Measurements from ENCODE around the gene EMX2.
"Not testable (repeated sequence)": the region's sequence is repeated elsewhere in the genome, so short reads cannot be mapped to it uniquely, and the experiment has no call there.

Gene EMX2

GRCh38 chr10:117560942-117561341 lies 18.4 kb downstream of the EMX2 start:
- no peak for DNase-seq (ENCODE audit: low read depth)

DNA sequence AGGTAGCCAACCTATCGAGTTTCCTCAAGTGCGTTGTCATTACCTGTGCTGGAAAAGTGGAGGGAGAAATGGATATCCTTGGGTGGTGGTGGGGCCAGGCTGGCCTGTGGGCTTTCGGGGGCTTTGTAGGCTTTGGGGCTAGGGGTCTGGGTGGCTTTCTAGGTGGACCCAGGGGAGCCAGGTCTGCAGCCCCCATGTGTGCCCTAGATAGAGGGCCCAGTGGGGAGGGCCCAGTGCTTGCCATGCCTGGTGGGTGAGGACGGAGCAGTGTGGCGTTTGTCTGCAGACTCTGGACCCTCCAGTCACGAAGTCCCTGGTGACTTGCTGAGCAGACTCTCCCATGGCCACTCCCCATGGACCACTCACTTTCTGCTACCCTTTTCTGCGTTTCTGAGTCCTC lies 19.7 kb downstream of the EMX2 start:
- no peak for DNase-seq (ENCODE audit: low read depth)

DNA sequence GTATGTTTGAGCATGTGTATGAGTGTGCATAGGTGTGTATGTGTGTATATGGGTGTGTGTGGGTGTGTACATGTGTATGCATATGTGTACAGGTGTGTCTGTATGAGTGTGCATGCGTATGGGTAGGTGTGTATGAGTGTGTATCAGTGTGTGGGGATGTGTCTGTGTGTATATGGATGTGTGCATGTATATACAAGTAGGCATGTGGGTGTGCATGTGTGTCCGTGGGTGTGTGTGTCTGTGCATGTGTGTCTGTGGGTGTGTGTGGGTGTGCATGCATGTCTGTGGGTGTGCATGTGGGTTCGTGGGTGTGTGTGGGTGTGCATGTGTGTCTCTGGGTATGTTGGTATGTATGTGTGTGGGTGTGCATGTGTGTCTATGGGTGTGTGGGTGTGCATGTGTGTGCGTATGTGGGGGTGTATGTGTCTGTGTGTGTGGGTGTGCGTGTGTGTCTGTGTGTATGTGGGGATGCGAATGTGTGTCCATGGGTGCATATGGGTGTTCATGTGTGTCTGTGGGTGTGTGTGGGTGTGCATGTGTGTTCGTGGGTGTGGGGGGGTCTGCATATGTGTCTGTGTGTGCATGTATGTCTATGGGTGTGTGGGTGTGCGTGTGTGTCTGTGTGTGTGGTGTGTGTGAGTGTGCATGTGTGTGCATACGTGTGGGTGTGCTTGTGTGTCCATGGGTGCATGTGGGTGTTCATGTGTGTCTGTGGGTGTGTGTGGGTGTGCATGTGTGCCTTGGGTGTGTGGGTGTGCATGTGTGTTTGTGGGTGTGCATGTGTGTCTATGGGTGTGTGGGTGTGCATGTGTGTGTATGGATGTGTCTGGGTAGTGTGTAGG lies 20.6 kb downstream of the EMX2 start:
- DNase-seq (ENCODE audit: low read depth), result no peak

DNA sequence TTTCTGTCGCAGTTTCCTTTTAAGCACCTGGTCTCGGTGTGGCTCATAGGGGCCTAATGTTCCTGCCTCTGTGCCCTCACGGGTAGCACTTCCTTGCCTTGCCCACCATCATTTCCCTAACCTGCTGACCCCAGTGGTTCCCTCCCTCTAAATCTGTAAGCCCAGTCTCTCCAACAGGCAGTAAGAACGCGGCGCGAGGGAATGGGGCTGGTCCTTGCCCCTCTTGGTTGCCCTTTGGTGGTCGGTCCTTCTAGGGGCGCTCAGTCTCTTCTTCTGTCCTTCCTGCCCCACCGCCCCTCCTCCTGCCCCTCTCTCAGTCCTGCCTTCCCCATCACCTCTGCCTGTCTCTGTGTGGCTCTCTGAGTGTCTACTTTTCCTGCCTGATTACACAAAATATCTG lies 21.2 kb downstream of the EMX2 start:
- DNase-seq (ENCODE audit: low read depth), result no peak

GRCh38 chr10:117565068-117565467 lies 22.5 kb downstream of the EMX2 start:
- no peak for DNase-seq (ENCODE audit: low read depth)

- DNase-seq (ENCODE audit: low read depth), result peak; percentile 6
Measured at GRCh38 chr10:117568334-117568733, 25.8 kb downstream of the EMX2 start.

GRCh38 chr10:117569610-117570390 lies 27.3 kb downstream of the EMX2 start:
- no peak for DNase-seq (ENCODE audit: low read depth)

GRCh38 chr10:117570880-117571279 lies 28.3 kb downstream of the EMX2 start:
- no peak for DNase-seq (ENCODE audit: low read depth)

DNA sequence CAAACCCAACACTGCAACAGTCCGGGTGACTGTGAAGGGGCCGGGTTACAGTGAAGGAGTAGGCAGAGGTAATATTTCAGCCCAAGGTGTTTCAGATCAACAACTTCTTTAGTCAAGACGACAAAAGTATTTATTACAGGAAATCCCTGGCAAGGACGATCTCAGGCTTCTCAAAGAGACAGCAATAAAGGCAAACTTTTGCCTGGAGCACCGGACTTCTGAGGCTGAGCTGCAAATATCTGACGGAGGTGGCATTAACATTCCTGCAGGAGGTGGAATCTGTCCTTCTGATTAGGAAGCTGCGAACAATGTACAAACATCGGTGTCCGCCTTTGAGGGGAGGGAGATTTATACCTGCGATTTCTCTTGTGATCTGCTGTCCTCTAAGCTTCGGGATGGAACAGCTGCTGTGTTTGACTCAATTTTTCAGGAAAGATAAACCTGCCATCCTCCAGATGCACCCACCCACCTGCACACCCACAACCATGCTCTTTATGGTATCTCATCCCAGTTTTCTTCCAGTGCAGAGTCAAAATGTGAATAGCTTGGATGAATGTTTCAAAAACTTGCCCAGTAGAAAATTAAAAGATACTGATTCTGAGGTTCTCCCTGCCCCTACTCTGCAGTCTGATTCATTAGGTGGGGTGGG lies 32.1 kb downstream of the EMX2 start:
- no peak for DNase-seq (ENCODE audit: low read depth)

DNA sequence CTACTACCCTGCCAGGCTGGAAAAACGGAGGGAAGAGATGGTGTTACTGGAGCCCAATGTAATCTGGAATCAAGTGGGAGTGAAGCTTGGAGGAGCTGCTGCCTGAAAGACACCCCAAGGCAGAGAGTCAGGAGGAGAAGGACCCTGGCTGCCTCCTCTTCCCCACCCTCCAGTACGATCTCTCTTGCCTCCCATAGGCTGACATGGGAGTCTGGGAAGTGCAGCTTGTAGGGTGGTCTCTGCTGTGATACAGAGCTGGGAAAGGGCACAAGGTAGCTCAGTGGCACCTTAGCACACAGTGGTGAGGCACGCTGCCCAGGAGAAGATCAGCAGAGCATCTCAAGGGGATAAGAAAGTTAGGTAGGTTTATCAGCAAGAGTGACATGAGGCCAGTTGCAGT lies 35.9 kb downstream of the EMX2 start:
- DNase-seq (ENCODE audit: low read depth), result no peak

DNA sequence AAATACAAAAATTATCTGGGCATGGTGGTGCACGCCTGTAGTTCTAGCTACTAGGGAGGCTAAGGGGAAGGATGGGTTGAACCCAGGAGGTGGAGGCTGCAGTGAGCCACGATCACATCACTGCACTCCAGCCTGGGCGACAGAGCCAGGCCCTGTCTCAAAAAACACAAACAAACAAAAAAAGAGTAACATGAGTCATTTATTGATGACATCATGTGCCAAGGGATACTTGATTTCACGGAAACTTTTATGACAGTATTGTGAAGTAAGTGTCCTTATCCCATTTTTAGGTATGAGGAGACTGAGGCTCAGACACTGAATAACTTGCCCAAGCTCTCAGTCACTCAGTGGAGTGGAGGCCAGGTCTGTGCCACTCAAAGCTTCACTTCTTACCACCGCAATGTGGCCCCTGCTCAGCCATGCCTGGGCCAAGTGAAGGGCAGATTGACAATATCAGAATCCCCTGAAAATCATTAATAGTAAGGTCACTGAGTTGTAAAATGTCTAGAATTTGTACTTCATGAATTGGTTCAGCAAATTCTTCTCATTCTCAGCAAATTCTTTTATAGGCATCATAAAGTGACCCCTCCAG lies 36.5 kb downstream of the EMX2 start:
- DNase-seq (ENCODE audit: low read depth), result no peak

DNA sequence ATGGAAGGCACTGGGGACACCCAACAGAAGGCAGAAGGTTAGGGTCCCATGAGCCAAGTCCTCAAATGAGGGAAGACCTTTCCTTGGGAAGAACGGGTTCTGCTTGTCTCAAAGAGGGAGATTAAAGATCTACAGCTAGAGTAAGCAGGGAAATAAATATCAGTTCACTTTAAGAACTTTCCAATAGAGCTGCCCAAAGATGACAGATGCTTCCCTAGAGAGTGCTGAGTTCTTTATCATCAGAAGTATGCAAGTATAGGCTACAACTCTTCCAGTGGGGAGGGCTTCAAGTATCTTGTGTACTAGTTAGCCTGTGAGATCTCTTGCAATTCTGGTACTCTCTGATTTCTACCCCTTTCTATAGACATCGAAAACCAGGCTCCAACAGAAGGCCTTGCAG lies 39.4 kb downstream of the EMX2 start:
- DNase-seq (ENCODE audit: low read depth), result no peak

DNA sequence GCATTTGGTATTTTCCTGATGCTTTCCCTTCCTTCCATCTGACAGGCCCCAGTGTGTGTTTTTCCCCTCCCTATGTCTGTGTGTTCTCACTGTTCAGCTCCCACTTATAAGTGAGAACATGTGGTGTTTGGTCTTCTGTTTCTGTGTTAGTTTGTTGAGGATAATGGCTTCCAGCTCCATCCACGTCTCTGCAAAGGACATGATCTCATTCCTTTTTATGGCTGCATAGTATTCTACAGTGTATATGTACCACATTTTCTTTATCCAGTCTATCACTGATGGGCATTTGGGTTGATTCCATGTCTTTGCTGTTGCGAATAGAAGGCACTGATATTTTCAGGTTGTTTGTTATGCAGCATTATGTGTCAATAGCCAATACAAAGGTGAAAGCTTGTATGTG lies 42.3 kb downstream of the EMX2 start:
- not testable (repeated sequence) for DNase-seq (ENCODE audit: low read depth)

DNA sequence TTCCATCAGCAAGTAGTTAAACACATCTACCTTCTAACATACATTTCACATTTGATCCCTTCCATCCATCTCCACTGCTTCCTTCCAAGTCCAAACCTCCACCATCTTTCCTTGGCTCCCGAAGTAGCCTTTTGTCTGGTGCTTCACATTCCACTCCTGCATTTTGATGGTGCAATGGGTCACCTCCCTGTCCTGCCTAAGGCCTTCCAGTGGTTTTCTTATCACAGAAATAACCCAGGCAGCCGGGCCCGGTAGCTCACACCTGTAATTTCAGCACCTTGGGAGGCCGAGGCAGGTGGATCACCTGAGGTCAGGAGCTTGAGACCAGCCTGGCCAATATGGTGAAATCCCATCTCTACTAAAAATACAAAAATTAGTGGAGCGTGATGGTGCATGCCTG lies 44.5 kb downstream of the EMX2 start:
- DNase-seq (ENCODE audit: low read depth), result no peak

DNA sequence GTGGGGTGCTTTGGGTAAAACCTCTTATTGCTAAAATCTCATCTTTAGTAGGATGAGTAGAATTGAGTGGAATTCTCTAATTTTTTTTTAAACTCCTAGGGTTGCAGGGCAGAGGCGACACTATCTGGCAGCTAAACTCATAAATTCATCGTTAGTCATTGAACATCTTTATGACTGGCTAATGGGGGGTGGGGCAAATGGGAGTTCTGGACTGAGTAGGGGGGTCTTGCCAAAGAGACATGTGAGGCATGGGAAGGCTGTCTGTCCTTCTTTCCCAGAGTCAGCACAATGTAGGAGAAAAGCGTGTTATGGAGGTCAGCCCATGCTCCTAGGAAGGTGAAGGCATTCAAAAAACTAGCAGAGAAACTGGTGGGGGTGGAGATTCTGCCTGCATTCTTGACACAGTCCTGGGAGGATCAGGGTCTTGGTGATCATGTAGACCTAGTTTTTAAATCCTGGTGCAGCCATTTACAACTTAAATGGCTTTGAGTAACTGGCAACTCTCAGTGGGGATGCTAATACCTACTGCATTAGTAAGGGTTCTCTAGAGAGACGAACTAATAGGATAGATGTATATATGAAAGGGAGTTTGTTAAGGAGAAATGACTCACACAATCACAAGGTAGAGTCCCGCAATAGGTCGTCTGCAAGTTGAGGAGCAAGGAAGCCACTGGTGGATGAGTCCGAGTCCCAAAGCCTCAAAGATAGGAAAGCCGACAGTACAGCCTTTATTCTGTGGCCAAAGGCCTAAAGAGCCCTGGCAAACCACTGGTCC lies 47.7 kb downstream of the EMX2 start:
- DNase-seq (ENCODE audit: low read depth), result no peak

DNA sequence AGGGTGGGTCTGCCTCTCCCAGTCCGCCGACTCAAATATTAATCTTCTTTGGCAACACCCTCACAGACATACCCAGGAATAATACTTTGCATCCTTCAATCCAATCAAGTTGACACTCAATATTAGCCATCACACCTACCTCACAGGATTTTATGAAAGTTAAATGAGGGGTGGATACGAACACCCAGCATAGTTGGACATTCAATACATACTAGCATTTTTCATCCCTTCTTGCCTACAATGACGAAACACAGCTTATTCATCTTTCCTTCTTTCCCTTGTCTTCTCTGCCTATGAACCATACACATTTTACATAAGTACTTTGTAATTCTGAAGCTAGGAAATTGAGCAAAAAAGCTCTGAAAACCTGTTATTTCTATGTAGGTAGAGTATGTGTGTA lies 48.5 kb downstream of the EMX2 start:
- no peak for DNase-seq (ENCODE audit: low read depth)

GRCh38 chr10:117594722-117595121 lies 52.2 kb downstream of the EMX2 start:
- peak; percentile 13 for DNase-seq (ENCODE audit: low read depth)

- DNase-seq (ENCODE audit: low read depth), result peak; percentile 38
Measured at GRCh38 chr10:117596706-117597105, 54.2 kb downstream of the EMX2 start.

DNA sequence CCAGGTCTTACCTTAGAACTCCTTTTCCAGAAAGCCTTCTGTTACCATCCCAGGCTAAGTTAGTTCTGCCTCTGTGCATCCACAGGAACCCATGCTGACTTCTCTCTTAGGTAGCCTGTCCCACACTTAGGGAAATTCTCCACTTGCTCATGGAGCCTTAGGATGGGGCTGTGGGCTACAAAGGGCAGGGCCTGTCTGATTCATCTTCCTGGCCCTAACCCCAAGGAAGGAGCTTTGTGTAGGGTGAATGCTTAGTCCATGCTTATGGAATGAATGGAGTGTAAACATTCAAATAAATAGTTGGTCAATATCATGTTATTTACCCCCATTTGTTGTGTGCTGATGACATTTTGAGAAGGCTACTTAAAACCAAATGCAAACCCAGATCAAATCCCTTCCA lies 54.7 kb downstream of the EMX2 start:
- DNase-seq (ENCODE audit: low read depth), result peak; percentile 59
